Measurements from ENCODE around the gene DHRSX.
"Not testable (repeated sequence)": the region's sequence is repeated elsewhere in the genome, so short reads cannot be mapped to it uniquely, and the experiment has no call there.

The DHRSX gene

GRCh38 chrX:2471126-2471525, 29.6 kb downstream of the DHRSX start:
- not testable (repeated sequence) for DNase-seq

DNA sequence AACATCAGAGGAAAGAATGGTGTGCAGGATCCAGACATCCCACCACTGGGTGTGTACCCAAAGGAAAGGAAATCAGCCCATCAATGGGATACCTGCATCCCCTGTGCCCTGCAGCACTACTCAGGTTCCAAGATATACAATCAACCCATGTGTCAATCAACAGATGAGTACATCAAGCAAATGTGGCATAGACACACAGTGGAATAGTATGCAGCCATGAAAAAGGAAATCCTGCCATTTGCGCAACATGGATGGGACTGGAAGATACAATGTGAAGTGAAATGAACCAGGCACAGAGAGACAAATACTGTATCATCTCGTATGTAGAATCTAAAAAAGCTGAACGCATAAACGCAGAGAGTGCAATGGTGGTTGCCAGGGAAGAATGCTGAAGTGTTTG, 30.9 kb downstream of the DHRSX start:
- not testable (repeated sequence) for DNase-seq

- DNase-seq, result no peak
Observed at GRCh38 chrX:2469196-2469685, 31.5 kb downstream of the DHRSX start.

DNA sequence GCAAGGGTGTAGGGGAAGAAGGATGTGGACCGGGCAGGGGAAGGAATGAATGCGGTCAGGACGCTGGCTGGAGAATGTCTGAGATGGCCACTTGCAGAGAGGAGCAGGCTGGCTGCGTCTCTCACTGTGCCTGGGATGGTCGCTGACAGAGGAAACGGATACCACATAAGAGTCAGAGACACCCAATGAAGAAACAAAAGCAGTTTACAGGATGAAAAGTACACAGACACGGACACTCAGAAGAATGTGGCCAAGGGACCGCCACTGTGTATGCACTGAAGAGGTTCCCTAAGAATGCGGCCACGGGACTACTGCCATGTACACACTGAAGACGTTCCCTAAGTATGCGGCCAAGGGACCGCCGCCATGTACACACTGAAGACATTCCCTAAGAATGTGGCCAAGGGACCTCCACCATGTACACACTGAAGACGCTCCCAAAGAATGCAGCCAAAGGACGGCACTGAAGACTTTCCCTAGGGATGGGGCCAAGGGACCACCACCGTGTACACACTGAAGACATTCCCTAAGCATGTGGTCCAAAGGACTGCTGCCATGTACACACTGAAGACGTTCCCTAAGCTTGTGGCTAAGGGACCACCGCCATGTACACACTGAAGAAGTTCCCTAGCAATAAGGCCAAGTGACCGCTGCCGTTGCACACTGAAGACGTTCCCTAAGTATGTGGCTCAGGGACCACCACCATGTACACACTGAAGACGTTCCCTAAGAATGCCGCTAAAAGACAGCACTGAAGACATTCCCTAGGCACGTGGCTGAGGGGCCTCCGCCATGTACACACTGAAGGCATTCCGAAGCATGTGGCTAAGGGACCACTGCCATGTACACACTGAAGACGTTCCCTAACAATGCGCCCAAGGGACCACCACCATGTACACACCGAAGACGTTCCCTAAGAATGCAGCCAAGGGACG, 32.2 kb downstream of the DHRSX start:
- no peak for DNase-seq

DNA sequence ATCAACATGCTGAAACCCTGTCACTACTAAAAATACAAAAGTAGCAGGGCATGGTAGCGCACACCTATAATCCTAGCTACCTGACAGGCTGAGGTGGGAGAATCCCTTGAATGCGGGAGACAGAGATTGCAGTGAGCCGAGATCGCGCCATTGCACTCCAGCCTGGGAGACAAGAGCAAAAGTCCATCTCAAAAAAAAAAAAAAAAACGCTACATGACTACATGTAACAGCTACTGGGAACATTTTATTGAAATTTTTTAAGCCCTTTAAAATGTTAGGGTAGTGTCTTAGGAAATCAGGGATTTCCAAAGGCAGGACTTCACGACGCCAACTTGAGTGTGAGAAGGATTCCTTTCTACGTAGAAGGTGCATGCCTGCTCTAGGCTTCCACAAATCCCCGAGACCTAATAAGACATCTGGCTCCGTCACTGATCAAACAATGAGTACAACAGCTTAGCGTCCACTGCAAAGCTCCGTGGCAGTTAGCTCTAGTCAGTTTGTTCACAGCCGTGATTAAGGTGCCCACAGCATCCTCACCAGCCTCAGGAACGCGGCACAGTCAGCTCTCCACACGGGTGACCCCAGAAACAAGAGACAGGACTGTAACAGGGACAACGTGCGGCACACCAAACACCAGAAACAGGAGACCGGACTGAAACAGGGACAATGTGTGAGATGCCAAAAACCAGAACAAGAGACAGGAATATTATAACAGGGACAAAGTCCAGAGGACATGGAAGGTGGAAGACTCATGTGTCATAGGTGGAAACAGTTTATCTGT, 33.7 kb downstream of the DHRSX start:
- no peak for DNase-seq

- no peak for DNase-seq
Observed at GRCh38 chrX:2464677-2465166, 36.1 kb downstream of the DHRSX start.

DNA sequence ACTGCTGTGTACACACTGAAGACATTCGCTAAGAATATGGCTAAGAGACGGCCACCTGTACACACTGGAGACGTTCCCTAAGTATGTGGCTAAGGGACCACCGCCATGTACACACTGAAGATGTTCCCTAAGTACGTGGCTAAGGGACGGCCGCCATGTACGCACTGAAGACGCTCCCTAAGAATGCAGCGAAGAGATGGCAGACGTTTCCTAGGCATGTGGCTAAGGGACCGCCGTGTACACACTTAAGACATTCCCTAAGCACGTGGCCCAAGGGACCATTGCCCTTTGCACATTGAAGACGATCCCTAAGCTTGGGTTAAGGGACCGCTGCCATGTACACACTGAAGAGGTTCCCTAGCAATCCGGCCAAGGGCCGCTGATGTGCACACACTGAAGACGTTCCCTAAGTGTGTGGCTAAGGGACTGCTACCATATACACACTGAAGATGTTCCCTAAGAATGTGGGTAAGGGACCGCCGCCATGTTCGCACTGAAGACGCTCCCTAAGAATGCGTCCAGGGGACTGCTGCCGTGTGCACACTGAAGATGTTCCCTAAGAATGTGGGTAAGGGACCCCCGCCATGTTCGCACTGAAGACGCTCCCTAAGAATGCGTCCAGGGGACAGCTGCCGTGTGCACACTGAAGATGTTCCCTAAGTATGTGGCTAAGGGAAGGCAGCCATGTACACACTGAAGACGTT, 36.7 kb downstream of the DHRSX start:
- no peak for DNase-seq

DNA sequence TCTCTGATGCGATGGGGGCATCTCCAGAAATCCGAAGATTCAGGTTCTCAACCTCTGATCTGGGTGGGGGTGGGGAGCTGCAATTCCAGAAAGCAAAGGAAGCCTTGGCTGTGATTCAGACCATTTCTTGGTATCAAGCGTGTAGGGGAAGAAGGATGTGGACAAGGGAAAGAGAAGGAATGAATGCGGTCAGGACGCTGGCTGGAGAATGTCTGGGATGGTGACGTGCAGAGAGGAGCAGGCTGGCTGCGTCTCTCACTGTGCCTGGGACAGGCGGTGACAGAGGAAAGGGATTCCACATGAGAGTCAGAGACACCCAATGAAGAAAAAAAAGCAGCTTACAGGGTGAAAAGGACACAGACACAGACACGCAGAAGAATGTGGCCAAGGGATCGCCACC, 37.3 kb downstream of the DHRSX start:
- DNase-seq, result not testable (repeated sequence)

GRCh38 chrX:2462780-2463179, 38.0 kb downstream of the DHRSX start:
- DNase-seq, result no peak

DNA sequence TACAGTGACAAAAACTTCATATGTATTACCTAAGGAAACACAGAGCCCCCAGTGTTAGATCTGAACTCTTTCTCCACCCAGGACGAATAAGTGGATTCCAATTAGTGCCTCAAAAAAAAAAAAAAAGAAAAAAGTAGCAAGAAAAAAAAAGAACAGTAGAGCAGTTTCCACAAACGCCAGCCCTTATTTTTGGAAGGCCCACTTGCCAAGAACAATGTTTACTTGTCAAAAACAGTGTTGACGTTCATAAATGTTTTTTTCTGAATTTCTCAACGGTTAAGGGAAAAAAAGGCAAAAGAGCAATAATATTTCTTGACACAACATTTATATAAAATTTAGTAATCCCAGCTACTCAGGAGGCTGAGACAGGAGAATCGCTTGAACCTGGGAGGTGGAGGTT, 38.7 kb downstream of the DHRSX start:
- no peak for DNase-seq

DNA sequence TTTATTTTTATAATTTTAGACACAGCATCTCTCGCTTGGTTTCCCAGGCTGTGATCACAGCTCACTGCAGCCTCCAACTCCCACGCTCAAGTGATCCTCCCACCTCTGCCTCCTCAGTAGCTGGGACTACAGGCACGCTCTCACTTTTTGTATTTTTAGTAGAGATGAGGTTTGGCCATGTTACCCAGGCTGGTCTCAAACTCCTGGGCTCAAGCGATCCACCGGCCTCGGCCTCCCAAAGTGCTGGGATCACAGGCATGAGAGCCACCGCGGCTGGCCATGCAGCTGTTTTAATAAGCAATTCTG, 39.1 kb downstream of the DHRSX start:
- DNase-seq, result no peak

- DNase-seq, result not testable (repeated sequence)
Observed at GRCh38 chrX:2460821-2461710, 39.7 kb downstream of the DHRSX start.

GRCh38 chrX:2460048-2460447, 40.7 kb downstream of the DHRSX start:
- DNase-seq, result not testable (repeated sequence)

- no peak for DNase-seq
Observed at GRCh38 chrX:2458309-2458708, 42.5 kb downstream of the DHRSX start.

DNA sequence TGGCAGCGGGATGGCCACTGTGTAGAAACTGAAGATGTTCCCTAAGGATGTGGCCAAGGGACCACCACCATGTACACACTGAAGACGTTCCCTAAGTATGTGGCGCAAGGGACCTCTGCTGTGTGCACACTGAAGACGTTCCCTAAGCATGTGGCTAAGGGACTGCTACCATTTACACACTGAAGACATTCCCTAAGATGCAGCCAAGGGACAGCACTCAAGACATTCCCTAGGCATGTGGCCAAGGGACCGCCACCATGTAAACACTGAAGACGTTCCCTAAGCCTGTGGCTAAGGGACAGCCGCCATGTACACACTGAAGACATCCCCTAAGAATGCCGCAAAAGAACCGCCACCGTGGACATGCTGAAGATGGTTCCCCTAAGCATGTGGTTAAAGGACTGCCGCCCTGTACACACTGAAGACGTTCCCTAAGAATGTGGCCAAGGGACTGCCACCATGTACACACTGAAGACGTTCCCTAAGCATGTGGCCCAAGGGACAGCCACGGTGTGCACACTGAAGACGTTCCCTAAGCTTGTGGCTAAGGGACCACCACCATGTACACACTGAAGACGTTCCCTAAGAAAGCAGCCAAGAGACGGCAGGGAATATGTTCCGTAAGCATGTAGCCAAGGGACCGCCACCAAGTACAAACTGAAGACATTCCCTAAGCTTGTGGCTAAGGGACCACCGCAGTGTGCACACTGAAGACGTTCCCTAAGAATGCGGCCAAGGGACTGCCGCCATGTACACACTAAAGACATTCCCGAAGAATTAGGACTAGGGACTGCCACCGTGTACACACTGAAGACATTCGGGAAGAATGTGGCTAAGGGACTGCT, 43.3 kb downstream of the DHRSX start:
- DNase-seq, result no peak

- DNase-seq, result not testable (repeated sequence)
Observed at GRCh38 chrX:2456091-2456490, 44.7 kb downstream of the DHRSX start.

- DNase-seq, result not testable (repeated sequence)
Observed at GRCh38 chrX:2454620-2455019, 46.2 kb downstream of the DHRSX start.

- DNase-seq, result no peak
Observed at GRCh38 chrX:2452799-2453198, 48.0 kb downstream of the DHRSX start.

- no peak for DNase-seq
Observed at GRCh38 chrX:2452317-2452784, 48.4 kb downstream of the DHRSX start.

DNA sequence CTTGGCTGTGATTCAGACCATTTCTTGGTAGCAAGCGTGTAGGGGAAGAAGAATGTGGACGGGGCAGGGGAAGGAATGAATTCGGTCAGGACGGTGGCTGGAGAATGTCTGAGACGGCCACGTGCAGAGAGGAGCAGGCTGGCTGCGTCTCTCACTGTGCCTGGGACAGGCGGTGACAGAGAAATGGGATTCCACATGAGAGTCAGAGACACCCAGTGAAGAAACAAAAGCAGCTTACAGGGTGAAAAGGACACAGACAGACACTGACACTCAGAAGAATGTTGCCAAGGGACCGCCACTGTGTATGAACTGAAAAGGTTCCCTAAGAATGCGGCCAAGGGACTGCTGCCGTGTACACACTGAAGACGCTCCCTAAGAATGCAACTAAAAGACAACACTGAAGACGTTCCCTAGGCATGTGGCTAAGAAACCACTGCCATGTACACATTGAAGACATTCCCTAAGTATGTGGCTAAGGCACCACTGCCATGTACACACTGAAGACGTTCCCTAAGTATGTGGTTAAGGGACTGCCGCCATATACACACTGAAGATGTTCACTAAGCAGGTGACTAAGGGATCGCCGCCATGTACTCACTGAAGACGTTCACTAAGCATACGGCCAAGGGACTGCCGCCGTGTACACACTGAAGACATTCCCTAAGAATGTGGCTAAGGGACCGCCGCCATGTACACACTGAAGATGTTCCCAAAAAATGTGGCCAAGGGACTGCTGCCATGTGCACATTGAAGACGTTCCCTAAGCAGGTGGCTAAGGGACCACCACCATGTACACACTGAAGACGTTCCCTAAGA, 49.1 kb downstream of the DHRSX start:
- no peak for DNase-seq

Data from CD4-positive, alpha-beta T cell treated with Interleukin-21 for 1 hour (primary cell).